Measurements from ENCODE around the gene RAD51B. TPM values are rescaled to one million over a fixed set of nuclear protein-coding genes. Genes with fewer than 3 reads are reported as not detected.

Gene RAD51B
- total RNA-seq, 1 donor from 2014 or later, result 26.1 TPM

DNA sequence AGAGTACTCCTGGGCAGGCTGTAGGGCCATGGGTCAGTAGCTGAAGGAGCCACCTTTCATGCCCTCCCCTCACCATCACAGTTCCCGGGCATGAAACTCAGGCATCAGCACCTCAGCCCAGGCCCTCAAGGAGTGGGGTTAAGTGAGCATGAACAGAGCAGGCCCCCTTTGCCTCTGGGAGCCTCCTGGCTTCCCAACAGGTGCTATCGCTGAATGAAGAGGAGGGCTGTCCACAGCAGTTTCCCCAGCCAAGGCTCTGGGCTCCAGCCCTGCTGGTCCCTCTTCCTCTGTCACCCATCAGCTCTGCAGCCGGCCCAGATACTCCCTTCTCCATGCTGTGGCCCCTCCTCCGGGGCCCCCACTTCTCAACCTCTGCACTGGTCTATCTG lies 789.0 kb downstream of the RAD51B start:
- H3K27me3 Mint-ChIP-seq (ENCODE audit: insufficient read depth), result no peaks in the 10 kb centered on the region
- H3K9me3 Mint-ChIP-seq, result peaks cover 12% of the 10 kb centered on the region
- no peak overlapping the region for H3K27ac Mint-ChIP-seq
- H3K36me3 Mint-ChIP-seq (ENCODE audit: low read depth), result no peaks in the 10 kb centered on the region
- H3K4me1 Mint-ChIP-seq (ENCODE audit: low read depth), result peaks cover 9% of the 10 kb centered on the region
- H3K4me3 Mint-ChIP-seq, result no peak overlapping the region
- DNase-seq (ENCODE audit: low spot score), result no peak
- intact Hi-C loops (cut with micrococcal nuclease), result no loop called here

DNA sequence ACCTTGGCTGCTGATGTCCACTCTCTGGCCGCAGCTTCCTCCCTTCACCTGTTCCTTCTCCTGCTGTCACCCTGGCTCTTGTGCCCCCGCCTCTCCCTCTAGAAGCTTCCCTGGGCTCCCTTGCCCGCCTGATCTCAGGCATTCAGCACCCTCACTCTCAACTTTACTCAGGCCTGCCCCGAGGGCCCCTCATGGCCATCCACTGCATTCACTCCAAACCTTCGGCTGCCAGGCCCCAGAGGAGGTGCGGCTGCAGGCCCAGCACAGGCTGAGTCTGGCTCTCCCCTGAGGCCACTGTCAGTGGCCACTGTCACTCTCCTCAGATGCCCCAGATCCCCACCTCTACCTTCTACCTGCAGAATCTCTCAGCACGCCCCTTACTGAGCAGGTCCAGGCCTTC lies 789.4 kb downstream of the RAD51B start:
- Mint-ChIP-seq H3K36me3 (ENCODE audit: low read depth) (no peaks in the 10 kb centered on the region), H3K27me3 (ENCODE audit: insufficient read depth) (no peaks in the 10 kb centered on the region), H3K9me3 (peaks cover 16% of the 10 kb centered on the region), H3K4me1 (ENCODE audit: low read depth) (peaks cover 9% of the 10 kb centered on the region), H3K4me3 (no peak overlapping the region), H3K27ac (no peak overlapping the region)
- intact Hi-C loops (cut with micrococcal nuclease), result no loop called here
- no peak for DNase-seq (ENCODE audit: low spot score)

DNA sequence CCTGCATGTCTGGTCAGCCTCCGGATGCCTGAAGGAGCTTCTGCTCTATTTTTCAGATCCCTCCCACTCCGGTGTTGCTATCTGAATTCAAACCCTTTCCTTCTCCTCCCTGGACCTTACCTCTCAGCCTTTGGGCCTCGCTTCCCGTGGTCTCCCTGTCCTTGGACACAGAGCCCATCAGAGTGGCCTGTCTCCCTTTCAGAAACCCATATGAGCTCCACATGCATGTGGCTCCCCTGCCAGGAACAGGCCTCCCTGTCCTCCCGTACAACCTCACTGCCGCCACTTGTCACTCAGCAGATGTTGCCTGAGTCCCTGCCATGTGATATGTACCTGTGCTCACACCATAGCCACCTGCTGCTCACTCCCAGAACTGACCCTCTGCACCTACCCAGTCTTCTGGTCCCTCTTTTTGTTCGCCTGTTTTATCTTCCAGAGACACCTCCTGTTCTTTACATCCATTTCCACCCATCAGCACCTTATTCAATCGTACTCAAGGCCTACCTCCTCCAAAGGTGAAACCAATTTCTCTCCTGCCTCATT lies 790.7 kb downstream of the RAD51B start:
- DNase-seq (ENCODE audit: low spot score), result no peak
- Mint-ChIP-seq H3K27ac (no peak overlapping the region), H3K27me3 (ENCODE audit: insufficient read depth) (no peaks in the 10 kb centered on the region), H3K4me3 (no peak overlapping the region), H3K4me1 (ENCODE audit: low read depth) (peaks cover 9% of the 10 kb centered on the region), H3K36me3 (ENCODE audit: low read depth) (no peaks in the 10 kb centered on the region), H3K9me3 (peaks cover 18% of the 10 kb centered on the region)
- intact Hi-C loops (cut with micrococcal nuclease), result no loop called here

DNA sequence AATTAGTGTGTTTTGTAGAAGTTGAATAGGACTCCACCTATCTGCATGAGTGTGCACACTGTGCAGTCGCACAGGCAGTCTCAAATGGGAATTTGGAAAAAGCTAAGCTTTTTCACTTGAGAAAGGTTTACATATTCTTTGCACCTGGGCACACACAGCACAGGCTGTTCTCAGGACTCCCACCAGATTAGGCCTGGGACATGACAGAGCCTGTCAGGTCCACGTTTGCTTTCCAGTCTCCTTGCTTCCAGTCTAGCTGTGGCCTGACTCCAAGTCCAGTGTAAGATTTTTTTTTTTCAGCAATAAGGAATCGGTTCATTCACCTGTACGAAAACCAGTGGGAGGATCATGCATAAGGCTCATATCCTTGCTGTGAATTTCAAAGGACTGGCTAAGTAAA lies 792.0 kb downstream of the RAD51B start:
- Mint-ChIP-seq H3K9me3 (peaks cover 24% of the 10 kb centered on the region), H3K27me3 (ENCODE audit: insufficient read depth) (no peaks in the 10 kb centered on the region), H3K4me3 (no peak overlapping the region), H3K36me3 (ENCODE audit: low read depth) (no peaks in the 10 kb centered on the region), H3K27ac (no peak overlapping the region), H3K4me1 (ENCODE audit: low read depth) (peaks cover 9% of the 10 kb centered on the region)
- intact Hi-C loops (cut with micrococcal nuclease), result no loop called here
- no peak for DNase-seq (ENCODE audit: low spot score)

DNA sequence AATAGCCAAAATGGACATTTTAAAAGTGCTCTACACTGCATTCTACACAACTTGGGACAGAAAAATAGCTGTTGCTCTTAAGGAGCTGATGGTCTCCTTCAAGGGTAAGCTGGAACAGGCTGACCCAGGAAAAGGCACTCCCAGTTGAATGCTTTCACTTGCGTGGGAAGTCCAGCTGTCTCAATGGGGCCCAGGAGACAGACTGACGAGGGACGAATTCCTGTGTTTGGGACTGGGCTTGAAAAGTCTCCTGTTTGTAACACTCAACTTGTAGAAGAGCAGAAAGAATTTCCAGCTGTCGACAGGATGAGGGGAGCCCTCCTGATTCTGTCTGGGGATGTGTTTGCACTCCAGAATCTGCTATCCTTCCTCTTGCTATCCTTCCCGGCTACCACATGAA lies 792.5 kb downstream of the RAD51B start:
- intact Hi-C loops (cut with micrococcal nuclease), result no loop called here
- H3K27me3 Mint-ChIP-seq (ENCODE audit: insufficient read depth), result no peaks in the 10 kb centered on the region
- H3K27ac Mint-ChIP-seq, result no peak overlapping the region
- H3K9me3 Mint-ChIP-seq, result peaks cover 29% of the 10 kb centered on the region
- H3K4me1 Mint-ChIP-seq (ENCODE audit: low read depth), result peaks cover 7% of the 10 kb centered on the region
- H3K36me3 Mint-ChIP-seq (ENCODE audit: low read depth), result no peaks in the 10 kb centered on the region
- no peak for DNase-seq (ENCODE audit: low spot score)
- no peak overlapping the region for H3K4me3 Mint-ChIP-seq

DNA sequence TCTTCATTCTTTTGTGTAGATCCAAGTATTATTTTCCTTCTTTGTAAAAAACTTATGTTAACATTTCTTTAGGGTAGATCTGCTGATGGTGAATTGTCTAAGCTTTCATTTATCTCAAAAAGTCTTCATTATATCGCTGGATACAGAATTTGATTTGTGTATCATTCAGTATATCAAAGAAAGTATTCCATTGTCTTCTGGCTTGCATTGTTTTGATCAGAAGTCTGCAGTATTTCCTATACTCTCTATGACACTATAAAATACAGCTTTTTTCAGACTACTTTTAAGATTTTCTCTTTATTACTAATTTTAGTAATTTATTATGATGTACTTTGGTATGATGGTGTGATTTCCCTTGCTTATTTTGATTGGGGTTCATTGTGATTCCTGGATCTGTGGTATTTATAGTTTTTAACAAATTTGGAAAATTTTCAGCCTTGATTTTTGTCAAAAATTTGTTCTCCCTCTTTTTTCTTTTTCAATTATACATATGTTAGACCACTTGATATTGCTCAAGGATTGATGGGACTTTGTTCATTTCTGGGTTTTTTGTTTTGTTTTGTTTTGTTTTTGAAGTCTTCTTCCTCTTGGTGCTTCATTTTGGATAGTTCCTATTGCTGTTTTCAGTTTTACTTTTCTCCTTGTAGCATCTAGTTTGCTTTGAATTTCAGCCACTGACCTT lies 796.8 kb downstream of the RAD51B start:
- intact Hi-C loops (cut with micrococcal nuclease), result no loop called here
- Mint-ChIP-seq H3K36me3 (ENCODE audit: low read depth) (peaks cover 11% of the 10 kb centered on the region), H3K9me3 (peaks cover 55% of the 10 kb centered on the region), H3K27ac (no peak overlapping the region), H3K4me1 (ENCODE audit: low read depth) (no peaks in the 10 kb centered on the region), H3K27me3 (ENCODE audit: insufficient read depth) (no peaks in the 10 kb centered on the region), H3K4me3 (no peak overlapping the region)
- no peak for DNase-seq (ENCODE audit: low spot score)

DNA sequence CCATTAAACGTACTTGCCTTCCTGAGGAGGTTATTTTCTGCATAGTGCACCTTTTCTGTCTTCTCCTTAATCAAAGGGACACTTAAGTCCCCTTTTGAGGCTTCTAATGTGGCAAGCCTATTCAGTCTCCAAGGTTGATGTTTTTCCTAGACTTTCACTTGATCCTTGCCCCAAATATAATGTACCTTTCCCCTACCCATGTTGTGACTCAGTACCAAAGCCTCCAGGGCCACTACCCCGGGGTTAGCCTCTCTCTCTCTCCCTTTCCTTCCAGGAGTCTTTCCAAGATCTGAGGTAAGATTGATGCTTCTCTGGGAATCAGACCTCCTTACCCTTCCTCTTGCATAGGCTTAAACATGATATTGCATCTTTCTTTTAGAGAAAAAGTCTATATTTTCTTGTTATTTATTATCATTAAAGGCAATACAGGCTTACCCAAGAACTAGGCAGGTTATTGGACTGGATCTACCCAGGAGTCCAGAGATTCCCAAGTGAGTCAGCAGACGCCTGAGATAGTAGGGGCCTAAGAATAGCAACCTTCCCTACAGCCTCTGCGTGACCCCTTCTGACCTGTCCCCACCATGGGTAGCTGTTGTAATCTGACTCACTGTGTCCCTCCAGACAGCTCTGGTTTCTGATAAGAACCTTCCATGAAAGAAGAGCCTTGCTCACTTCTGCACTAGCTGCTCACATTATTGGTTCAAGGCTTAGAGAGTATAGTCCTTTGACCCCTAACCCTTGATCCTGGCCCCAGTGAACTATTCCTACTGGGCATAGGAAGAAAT lies 800.4 kb downstream of the RAD51B start:
- H3K9me3 Mint-ChIP-seq, result peaks cover 40% of the 10 kb centered on the region
- intact Hi-C loops (cut with micrococcal nuclease), result no loop called here
- H3K27ac Mint-ChIP-seq, result no peak overlapping the region
- no peaks in the 10 kb centered on the region for H3K27me3 Mint-ChIP-seq (ENCODE audit: insufficient read depth)
- no peaks in the 10 kb centered on the region for H3K4me1 Mint-ChIP-seq (ENCODE audit: low read depth)
- DNase-seq (ENCODE audit: low spot score), result no peak
- peaks cover 11% of the 10 kb centered on the region for H3K36me3 Mint-ChIP-seq (ENCODE audit: low read depth)
- H3K4me3 Mint-ChIP-seq, result no peak overlapping the region

DNA sequence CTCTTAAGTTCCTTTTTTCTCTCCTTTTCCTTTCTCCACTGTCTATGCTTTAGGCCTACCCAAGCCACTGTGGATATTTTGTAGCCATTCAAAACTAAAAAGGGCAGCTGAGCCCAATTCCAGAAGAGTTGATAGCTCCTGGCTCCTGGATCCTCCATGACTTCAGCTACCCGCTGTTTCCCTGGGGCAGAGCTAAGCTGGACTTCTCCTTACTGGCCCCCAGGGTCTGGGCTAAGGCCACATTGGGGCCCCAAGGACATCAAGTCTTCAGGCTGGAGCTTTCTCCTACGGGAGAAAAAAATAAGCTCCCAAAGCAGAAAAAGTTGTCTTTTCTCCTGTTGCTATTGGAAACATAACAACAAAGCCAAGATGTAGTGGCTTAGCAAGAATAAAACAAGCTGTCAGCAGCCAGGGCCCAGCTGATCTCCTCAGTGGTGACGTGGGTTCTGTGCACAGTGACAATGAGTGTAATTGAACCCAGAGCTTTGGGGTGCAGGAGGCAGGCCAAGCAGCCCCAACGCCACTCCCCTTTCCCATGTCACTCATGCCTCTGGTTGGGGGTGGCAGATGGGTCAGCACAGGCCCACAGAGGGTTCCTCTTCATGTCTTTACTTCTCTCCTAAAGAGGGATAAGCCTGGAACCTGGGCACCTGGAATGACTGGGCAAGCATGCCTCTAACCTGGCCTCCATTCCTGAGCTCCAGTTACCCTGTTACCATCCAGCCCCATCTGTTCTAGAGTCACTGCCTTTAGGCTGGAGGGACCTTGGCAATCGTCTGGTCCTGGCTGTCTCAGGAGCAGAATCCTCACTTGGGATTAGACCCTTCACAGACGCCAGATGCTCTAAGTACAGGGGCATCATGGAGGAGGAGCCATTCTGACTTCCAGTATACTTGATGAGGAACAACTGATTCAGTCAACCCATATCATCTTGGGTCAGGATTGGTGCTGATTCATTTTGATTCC lies 802.1 kb downstream of the RAD51B start:
- no peak for DNase-seq (ENCODE audit: low spot score)
- Mint-ChIP-seq H3K27me3 (ENCODE audit: insufficient read depth) (no peaks in the 10 kb centered on the region), H3K4me3 (no peak overlapping the region), H3K4me1 (ENCODE audit: low read depth) (no peaks in the 10 kb centered on the region), H3K27ac (no peak overlapping the region), H3K36me3 (ENCODE audit: low read depth) (peaks cover 14% of the 10 kb centered on the region), H3K9me3 (peaks cover 30% of the 10 kb centered on the region)
- intact Hi-C loops (cut with micrococcal nuclease), result no loop called here

DNA sequence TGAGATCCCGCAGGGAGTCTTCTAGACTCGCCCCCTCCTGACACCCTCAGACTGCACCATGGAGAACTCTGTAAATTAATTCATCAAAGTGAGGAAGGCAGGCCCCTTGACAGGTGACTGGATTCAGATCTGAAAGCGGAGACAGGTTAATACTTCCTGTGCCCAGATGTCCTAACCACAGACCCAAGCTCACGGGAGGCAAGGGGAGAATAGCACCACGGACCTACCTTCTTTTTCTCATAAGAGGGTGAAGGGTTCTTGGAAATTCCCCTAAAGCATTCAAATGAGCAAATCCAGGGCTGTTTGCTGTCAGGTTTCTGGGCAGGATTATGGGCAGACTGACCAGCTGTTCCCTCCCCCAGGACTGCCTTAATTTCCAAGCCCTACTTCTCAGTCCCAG lies 803.3 kb downstream of the RAD51B start:
- Mint-ChIP-seq H3K9me3 (peaks cover 18% of the 10 kb centered on the region), H3K27me3 (ENCODE audit: insufficient read depth) (no peaks in the 10 kb centered on the region), H3K4me1 (ENCODE audit: low read depth) (no peaks in the 10 kb centered on the region), H3K4me3 (no peak overlapping the region), H3K36me3 (ENCODE audit: low read depth) (peaks cover 17% of the 10 kb centered on the region), H3K27ac (no peak overlapping the region)
- intact Hi-C loops (cut with micrococcal nuclease), result no loop called here
- no peak for DNase-seq (ENCODE audit: low spot score)

DNA sequence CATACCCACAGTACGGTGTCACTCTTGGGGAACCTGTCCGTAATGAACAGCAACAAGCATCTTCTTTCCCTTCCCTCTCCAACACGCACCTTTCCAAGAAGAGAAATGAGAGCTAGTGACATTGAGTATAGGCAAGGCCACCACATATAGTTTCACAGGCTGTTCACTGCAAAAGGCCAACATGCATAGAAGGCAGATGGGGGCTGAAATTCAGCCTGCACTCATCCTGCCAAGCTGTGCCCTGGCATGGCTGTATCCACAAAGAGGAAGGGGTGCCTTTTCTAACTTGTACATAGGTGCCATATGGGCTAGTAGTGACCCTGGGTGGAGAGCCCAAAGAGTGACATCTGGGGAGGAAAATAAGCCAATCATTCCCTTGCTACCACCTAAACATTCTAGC lies 803.7 kb downstream of the RAD51B start:
- DNase-seq (ENCODE audit: low spot score), result no peak
- H3K9me3 Mint-ChIP-seq, result peaks cover 14% of the 10 kb centered on the region
- H3K4me1 Mint-ChIP-seq (ENCODE audit: low read depth), result no peaks in the 10 kb centered on the region
- no peaks in the 10 kb centered on the region for H3K27me3 Mint-ChIP-seq (ENCODE audit: insufficient read depth)
- H3K4me3 Mint-ChIP-seq, result no peak overlapping the region
- intact Hi-C loops (cut with micrococcal nuclease), result no loop called here
- H3K27ac Mint-ChIP-seq, result no peak overlapping the region
- H3K36me3 Mint-ChIP-seq (ENCODE audit: low read depth), result peaks cover 14% of the 10 kb centered on the region

DNA sequence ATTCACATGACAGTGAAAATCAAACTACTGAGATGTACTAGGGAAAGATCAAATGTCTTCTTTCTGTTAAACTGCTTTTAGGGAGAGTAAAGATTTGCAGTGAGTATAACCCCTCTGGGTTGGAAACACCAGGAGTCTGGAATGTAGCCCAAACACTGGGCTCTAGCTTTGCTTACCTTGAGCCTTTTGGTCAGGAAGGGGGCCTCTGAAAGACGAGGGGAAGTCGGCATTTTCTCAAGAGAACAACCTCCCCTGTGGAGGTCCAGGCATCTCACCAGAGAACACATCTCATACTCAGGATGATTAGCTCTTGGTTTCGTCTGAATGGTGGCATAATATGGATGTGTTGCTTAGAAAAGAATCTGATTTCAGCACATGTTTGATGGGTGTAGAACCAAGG lies 804.2 kb downstream of the RAD51B start:
- Mint-ChIP-seq H3K36me3 (ENCODE audit: low read depth) (peaks cover 9% of the 10 kb centered on the region), H3K9me3 (peaks cover 9% of the 10 kb centered on the region), H3K27me3 (ENCODE audit: insufficient read depth) (peaks cover 4% of the 10 kb centered on the region), H3K27ac (no peak overlapping the region), H3K4me1 (ENCODE audit: low read depth) (peaks cover 4% of the 10 kb centered on the region), H3K4me3 (no peak overlapping the region)
- intact Hi-C loops (cut with micrococcal nuclease), result no loop called here
- no peak for DNase-seq (ENCODE audit: low spot score)

DNA sequence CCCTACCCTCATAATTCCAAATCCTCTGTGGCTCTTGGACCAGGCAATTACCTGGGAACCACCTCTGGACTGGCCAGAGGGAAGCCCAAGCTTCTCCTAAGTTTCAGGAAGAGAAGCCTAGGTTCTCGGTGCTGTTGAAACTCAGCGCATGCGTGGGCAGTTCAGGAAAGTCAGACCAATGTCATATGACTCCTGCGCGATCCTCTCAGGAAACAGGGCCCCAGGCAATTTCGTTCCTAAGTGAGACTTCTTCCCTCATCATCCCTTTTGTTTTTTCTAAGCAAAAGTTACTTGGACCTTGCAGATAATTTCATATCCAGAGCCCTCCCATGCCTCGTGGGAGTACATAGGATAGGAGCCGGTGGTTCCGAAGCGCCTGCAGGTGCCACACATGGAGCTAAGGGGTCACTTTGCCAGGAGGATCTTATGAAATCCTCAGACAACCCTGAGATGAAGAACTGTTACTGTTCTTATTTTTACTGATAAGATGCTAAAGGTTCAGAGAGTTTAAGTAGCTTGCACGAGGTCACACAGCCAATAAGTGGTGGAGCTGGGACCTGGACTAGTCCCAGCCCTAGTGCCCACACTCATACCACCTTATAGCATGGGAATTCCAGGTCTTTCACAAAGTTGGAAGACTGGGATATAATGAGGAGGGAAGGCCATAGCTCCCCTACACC lies 805.1 kb downstream of the RAD51B start:
- H3K4me3 Mint-ChIP-seq, result no peak overlapping the region
- no peak overlapping the region for H3K27ac Mint-ChIP-seq
- peaks cover 8% of the 10 kb centered on the region for H3K36me3 Mint-ChIP-seq (ENCODE audit: low read depth)
- peaks cover 8% of the 10 kb centered on the region for H3K9me3 Mint-ChIP-seq
- intact Hi-C loops (cut with micrococcal nuclease), result no loop called here
- peaks cover 8% of the 10 kb centered on the region for H3K4me1 Mint-ChIP-seq (ENCODE audit: low read depth)
- peaks cover 7% of the 10 kb centered on the region for H3K27me3 Mint-ChIP-seq (ENCODE audit: insufficient read depth)
- DNase-seq (ENCODE audit: low spot score), result no peak
